Neural crest cell (in vitro differentiated cells): Measurements from ENCODE around the gene ANKS1A. TPM values are rescaled to one million over a fixed set of nuclear protein-coding genes. Genes with fewer than 3 reads are reported as not detected.
"Not testable (repeated sequence)": the region's sequence is repeated elsewhere in the genome, so short reads cannot be mapped to it uniquely, and the experiment has no call there.

Experiments
- DNase-seq: peaks from one replicate; pipeline ENCODE4 v3.0.0; 2021; ENCODE audit warnings: low read depth, mixed read lengths, low spot score
- H3K27ac Mint-ChIP-seq: one replicate; pipeline ENCODE4 v1.8.0; 2021; ENCODE audit warnings: mild to moderate bottlenecking, mixed read lengths; ENCODE audit not compliant: unreplicated experiment
- H3K27me3 Mint-ChIP-seq: 2 replicates; pipeline ENCODE4 v1.8.0; 2021; ENCODE audit warnings: low read depth, mild to moderate bottlenecking, mixed read lengths
- H3K36me3 Mint-ChIP-seq: 2 replicates; pipeline ENCODE4 v1.8.0; 2021; ENCODE audit warnings: low read depth, mild to moderate bottlenecking, mixed read lengths
- H3K4me1 Mint-ChIP-seq: 2 replicates; pipeline ENCODE4 v1.8.0; 2021; ENCODE audit warnings: mixed read lengths
- H3K4me3 Mint-ChIP-seq: one replicate; pipeline ENCODE4 v1.8.0; 2021; ENCODE audit warnings: mild to moderate bottlenecking, mixed read lengths
- H3K9me3 Mint-ChIP-seq: 2 replicates; pipeline ENCODE4 v1.8.0; 2021; ENCODE audit warnings: mixed read lengths
- CTCF ChIP-seq: fragments of 200-600 bp; sonication (generic); conservative IDR thresholded peaks from 2 replicates; pipeline ENCODE4 v1.5.0; 2021; ENCODE audit warnings: antibody characterized with exemption, mild to moderate bottlenecking
- total RNA-seq: library from RNA; stranded (reverse); gene quantifications from 2 replicates; pipeline ENCODE4 v1.2.1, GENCODE V29; 2021

The ANKS1A gene
- total RNA-seq, 1 donor from 2014 or later = 33.2 TPM

GRCh38 chr6:35096129-35096862 is 207.2 kb downstream of the ANKS1A start:
- no peak for DNase-seq
- Mint-ChIP-seq H3K27me3 (no peaks in the 10 kb centered on the region), H3K9me3 (no peaks in the 10 kb centered on the region), H3K36me3 (no peaks in the 10 kb centered on the region), H3K4me3 (no peak overlapping the region), H3K27ac (no peak overlapping the region), H3K4me1 (peaks cover 32% of the 10 kb centered on the region)
- no peak for TF ChIP-seq CTCF

GRCh38 chr6:35099116-35099515 is 210.1 kb downstream of the ANKS1A start:
- H3K36me3 Mint-ChIP-seq = peaks cover 3% of the 10 kb centered on the region
- no peaks in the 10 kb centered on the region for H3K9me3 Mint-ChIP-seq
- H3K27me3 Mint-ChIP-seq = no peaks in the 10 kb centered on the region
- peaks cover 23% of the 10 kb centered on the region for H3K4me1 Mint-ChIP-seq
- no peak for TF ChIP-seq CTCF
- no peak overlapping the region for H3K4me3 Mint-ChIP-seq
- DNase-seq = no peak
- no peak overlapping the region for H3K27ac Mint-ChIP-seq

DNA sequence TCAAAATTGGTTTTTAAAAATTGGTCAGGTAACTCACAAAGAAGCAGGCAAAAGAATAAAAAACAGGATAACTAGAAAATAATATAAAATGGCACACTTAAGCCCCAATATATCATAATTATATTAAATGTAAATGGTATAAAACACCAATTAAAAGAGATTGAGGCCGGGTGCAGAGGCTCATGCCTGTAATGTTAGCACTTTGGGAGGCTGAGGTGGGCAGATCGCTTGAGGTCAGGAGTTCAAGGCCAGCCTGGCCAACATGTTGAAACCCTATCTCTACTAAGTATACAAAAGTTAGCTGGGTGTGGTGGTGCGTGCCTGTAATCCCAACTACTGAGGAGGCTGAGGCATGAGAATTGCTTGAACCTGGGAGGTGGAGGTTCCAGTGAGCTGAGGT is 216.0 kb downstream of the ANKS1A start:
- H3K4me3 Mint-ChIP-seq = no peak overlapping the region
- H3K27me3 Mint-ChIP-seq = no peaks in the 10 kb centered on the region
- TF ChIP-seq CTCF = no peak
- no peak for DNase-seq
- H3K9me3 Mint-ChIP-seq = peaks cover 3% of the 10 kb centered on the region
- no peak overlapping the region for H3K27ac Mint-ChIP-seq
- H3K36me3 Mint-ChIP-seq = peaks cover 4% of the 10 kb centered on the region
- no peaks in the 10 kb centered on the region for H3K4me1 Mint-ChIP-seq

DNA sequence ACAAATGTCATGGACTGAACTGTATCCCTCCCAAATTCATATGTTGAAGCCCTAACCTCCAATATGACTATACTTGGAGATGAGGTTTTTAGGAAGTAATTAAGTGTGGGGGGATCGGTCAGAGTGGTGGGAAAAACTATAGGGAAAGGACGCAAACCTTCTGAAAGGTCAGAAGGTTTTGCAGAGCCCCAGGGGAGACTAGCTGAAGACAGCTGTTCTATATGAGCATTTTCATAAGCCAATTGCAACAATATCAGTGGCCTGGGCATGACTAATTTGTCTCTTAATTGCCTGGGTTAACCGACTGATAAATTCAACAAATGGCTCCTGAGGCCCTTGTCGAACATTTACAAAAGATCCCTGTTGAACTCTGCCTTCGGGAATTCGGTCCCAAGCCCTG is 217.0 kb downstream of the ANKS1A start:
- not testable (repeated sequence) for DNase-seq, H3K9me3 Mint-ChIP-seq, H3K4me3 Mint-ChIP-seq, H3K27me3 Mint-ChIP-seq, H3K27ac Mint-ChIP-seq, H3K4me1 Mint-ChIP-seq, H3K36me3 Mint-ChIP-seq

GRCh38 chr6:35107208-35107607 is 218.2 kb downstream of the ANKS1A start:
- DNase-seq, H3K9me3 Mint-ChIP-seq, H3K27me3 Mint-ChIP-seq, H3K36me3 Mint-ChIP-seq, H3K4me3 Mint-ChIP-seq, H3K27ac Mint-ChIP-seq, H3K4me1 Mint-ChIP-seq: not testable (repeated sequence)

DNA sequence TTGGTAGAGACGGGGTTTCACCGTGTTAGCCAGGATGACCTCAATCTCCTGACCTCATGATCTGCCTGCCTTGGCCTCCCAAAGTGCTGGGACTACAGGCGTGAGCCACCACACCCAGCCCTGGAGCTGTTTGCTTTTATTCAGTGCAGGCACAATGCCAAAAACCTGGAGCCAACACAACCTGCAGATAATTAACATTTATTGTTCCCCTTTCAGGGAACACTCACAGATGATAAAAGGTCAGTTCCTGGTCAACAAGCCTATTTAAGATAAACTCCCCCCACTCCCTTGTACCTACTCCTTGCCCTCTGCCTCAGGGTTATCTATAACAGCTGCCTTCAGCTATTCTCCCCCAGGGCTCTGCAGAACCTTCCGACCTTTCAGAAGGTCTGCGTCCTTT is 218.7 kb downstream of the ANKS1A start:
- not testable (repeated sequence) for H3K4me3 Mint-ChIP-seq, H3K9me3 Mint-ChIP-seq, DNase-seq, H3K27ac Mint-ChIP-seq, H3K36me3 Mint-ChIP-seq, H3K27me3 Mint-ChIP-seq, H3K4me1 Mint-ChIP-seq

DNA sequence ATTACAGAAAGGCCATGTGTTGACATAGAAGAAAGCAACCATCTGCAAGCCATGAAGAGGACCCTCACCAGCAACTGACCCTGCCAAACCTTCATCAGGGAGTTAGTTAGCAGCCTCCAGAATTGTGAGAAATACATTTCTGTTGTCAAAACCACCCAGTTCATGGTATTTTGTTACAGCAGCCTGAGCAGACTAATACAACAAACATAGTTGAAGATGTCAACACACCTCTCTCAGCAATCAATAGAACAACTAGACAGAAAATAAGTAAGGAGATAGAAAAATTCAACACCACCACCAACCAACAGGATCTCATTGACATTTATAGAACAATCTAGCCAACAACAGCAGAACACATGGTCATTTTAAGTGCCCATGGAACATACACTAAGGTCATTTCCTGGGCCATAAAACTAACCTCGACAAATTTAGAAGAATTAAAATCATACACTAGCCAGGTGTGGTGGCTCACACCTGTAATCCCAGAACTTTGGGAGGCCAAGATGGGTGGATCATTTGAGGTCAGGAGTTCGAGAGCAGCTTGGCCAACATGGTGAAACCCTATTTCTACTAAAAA is 219.3 kb downstream of the ANKS1A start:
- no peaks in the 10 kb centered on the region for H3K27me3 Mint-ChIP-seq
- peaks cover 4% of the 10 kb centered on the region for H3K36me3 Mint-ChIP-seq
- no peak overlapping the region for H3K4me3 Mint-ChIP-seq
- no peak for TF ChIP-seq CTCF
- no peak for DNase-seq
- H3K9me3 Mint-ChIP-seq = peaks cover 6% of the 10 kb centered on the region
- H3K4me1 Mint-ChIP-seq = no peaks in the 10 kb centered on the region
- no peak overlapping the region for H3K27ac Mint-ChIP-seq
